DOHH2 (cell line): ENCODE data around the gene RAVER1.

Source experiments
- EZH2phosphoT487 ChIP-seq: fragments of 200-600 bp; sonication (generic); IDR thresholded peaks from 2 replicates; pipeline ENCODE4 v1.6.1; 2017; ENCODE audit warnings: borderline replicate concordance, mild to moderate bottlenecking, antibody characterized with exemption, low read length, moderate library complexity, mixed read lengths
- TF ChIP-seq, protein P1 (sequence below): fragments of 200-600 bp; sonication (generic); IDR thresholded peaks from one replicate; pipeline ENCODE4 v1.5.1; 2014; ENCODE audit warnings: antibody characterized with exemption, mild to moderate bottlenecking, low read depth, low read length; ENCODE audit not compliant: poor library complexity, severe bottlenecking

DNA sequence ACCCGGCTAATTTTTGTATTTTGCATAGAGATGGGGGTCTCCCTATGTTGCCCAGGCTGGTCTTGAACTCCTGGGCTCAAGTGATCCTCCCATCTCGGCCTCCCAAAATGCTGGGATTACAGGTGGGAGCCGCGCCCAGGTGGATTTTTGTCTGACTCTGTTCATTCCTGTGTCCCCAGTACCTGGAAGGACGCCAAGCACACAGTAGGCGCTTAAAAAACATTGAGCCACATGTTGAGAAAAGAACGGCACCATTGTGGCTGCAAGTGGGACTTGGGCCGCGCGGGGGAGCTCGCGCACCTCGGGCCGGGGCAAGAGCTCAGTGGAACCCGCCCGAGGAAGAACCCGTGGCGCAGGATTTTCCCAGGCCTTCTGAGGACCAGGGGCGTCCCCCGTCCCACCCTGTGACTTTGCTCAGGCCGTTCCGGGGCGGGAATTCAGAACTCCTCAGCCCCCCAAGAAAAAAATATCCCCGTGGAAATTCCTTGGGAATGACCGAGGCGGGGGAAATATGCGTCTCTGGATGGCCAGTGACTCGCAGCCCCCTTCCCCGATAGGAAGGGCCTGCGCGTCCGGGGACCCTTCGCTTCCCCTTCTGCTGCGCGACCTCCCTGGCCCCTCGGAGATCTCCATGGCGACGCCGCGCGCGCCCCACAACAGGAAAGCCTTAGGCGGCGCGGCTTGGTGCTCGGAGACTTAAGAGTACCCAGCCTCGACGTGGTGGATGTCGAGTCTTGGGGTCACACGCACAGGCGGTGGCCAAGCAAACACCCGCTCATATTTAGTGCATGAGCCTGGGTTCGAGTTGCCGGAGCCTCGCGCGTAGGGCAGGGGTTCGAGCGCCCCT lies 63.8 kb downstream of the RAVER1 start:
- TF ChIP-seq, protein P1, sequence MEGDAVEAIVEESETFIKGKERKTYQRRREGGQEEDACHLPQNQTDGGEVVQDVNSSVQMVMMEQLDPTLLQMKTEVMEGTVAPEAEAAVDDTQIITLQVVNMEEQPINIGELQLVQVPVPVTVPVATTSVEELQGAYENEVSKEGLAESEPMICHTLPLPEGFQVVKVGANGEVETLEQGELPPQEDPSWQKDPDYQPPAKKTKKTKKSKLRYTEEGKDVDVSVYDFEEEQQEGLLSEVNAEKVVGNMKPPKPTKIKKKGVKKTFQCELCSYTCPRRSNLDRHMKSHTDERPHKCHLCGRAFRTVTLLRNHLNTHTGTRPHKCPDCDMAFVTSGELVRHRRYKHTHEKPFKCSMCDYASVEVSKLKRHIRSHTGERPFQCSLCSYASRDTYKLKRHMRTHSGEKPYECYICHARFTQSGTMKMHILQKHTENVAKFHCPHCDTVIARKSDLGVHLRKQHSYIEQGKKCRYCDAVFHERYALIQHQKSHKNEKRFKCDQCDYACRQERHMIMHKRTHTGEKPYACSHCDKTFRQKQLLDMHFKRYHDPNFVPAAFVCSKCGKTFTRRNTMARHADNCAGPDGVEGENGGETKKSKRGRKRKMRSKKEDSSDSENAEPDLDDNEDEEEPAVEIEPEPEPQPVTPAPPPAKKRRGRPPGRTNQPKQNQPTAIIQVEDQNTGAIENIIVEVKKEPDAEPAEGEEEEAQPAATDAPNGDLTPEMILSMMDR, result peak; percentile 95
- TF ChIP-seq EZH2phosphoT487, result no peak
